ENCODE data around the gene LRP6.
"Not testable (repeated sequence)": the region's sequence is repeated elsewhere in the genome, so short reads cannot be mapped to it uniquely, and the experiment has no call there.

Gene LRP6

GRCh38 chr12:12123036-12123604, 143.7 kb downstream of the LRP6 start:
- no peak for DNase-seq
- TF ChIP-seq GATA1 (IDR thresholded peaks at IDR 0.05; ENCODE audit: low read depth, low read length), result no peak
- no peak for TF ChIP-seq POLR2A (IDR thresholded peaks at IDR 0.05; ENCODE audit: low read length)

- TF ChIP-seq GATA1 (IDR thresholded peaks at IDR 0.05; ENCODE audit: low read depth, low read length) (no peak), POLR2A (IDR thresholded peaks at IDR 0.05; ENCODE audit: low read length) (no peak)
- DNase-seq, result no peak
Measured at GRCh38 chr12:12121061-12121460, 145.8 kb downstream of the LRP6 start.

GRCh38 chr12:12116677-12117076, 150.2 kb downstream of the LRP6 start:
- TF ChIP-seq POLR2A (IDR thresholded peaks at IDR 0.05; ENCODE audit: low read length), result no peak
- no peak for TF ChIP-seq GATA1 (IDR thresholded peaks at IDR 0.05; ENCODE audit: low read depth, low read length)
- DNase-seq, result no peak

DNA sequence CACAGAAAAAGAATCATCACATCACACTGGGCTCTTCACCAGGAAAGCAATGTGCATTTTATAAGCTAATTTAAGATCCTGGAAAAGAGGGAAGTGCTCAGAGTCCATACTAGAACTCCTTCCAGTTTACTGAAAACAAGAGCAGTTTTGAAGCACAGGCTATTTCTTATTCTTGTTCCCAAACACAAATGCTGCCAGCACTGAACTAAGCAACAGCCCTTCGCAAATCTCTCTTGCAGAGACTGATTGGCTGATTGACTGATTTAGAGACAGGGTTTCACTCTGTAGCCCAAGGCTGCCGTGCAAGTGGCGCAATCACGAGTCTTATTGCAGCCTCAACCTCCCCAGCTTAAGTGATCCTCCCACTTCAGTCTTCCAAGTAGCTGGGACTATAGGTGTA, 151.3 kb downstream of the LRP6 start:
- no peak for TF ChIP-seq POLR2A (IDR thresholded peaks at IDR 0.05; ENCODE audit: low read length)
- TF ChIP-seq GATA1 (IDR thresholded peaks at IDR 0.05; ENCODE audit: low read depth, low read length), result no peak
- no peak for DNase-seq

GRCh38 chr12:12110923-12111555, 155.8 kb downstream of the LRP6 start:
- not testable (repeated sequence) for DNase-seq

GRCh38 chr12:12108441-12109058, 158.3 kb downstream of the LRP6 start:
- no peak for DNase-seq
- TF ChIP-seq GATA1 (IDR thresholded peaks at IDR 0.05; ENCODE audit: low read depth, low read length) (no peak), POLR2A (IDR thresholded peaks at IDR 0.05; ENCODE audit: low read length) (no peak)

GRCh38 chr12:12107678-12108077, 159.2 kb downstream of the LRP6 start:
- DNase-seq, result no peak
- TF ChIP-seq GATA1 (IDR thresholded peaks at IDR 0.05; ENCODE audit: low read depth, low read length), result no peak
- no peak for TF ChIP-seq POLR2A (IDR thresholded peaks at IDR 0.05; ENCODE audit: low read length)

GRCh38 chr12:12099102-12099501, 167.7 kb downstream of the LRP6 start:
- DNase-seq, result no peak
- no peak for TF ChIP-seq GATA1 (IDR thresholded peaks at IDR 0.05; ENCODE audit: low read depth, low read length)
- TF ChIP-seq POLR2A (IDR thresholded peaks at IDR 0.05; ENCODE audit: low read length), result no peak

GRCh38 chr12:12098691-12099015, 168.2 kb downstream of the LRP6 start:
- DNase-seq, result no peak
- TF ChIP-seq GATA1 (IDR thresholded peaks at IDR 0.05; ENCODE audit: low read depth, low read length) (no peak), POLR2A (IDR thresholded peaks at IDR 0.05; ENCODE audit: low read length) (no peak)

- DNase-seq, result no peak
- no peak for TF ChIP-seq POLR2A (IDR thresholded peaks at IDR 0.05; ENCODE audit: low read length)
Measured at GRCh38 chr12:12097891-12098690, 168.8 kb downstream of the LRP6 start.

DNA sequence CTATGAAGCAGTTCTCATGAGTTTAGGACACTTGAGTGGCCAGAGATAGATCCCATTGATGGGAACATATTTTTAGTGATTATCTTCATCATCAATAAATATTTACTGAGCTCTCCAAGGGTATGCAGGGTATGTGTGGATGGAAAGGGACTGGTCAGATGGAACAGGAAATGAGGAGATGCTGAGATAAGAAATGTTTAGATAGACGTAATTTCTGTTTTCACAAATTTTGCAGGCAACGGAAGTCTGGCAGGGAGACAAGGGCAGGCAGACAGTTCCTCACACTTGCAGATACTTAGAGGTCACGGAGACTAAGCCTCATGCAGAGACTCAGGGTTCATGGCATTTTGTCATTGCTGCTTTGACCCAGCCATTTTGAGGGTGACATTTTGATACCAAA, 171.8 kb downstream of the LRP6 start:
- TF ChIP-seq POLR2A (IDR thresholded peaks at IDR 0.05; ENCODE audit: low read length) (no peak), GATA1 (IDR thresholded peaks at IDR 0.05; ENCODE audit: low read depth, low read length) (no peak)
- no peak for DNase-seq

GRCh38 chr12:12094481-12094880, 172.4 kb downstream of the LRP6 start:
- TF ChIP-seq POLR2A (IDR thresholded peaks at IDR 0.05; ENCODE audit: low read length), result no peak
- TF ChIP-seq GATA1 (IDR thresholded peaks at IDR 0.05; ENCODE audit: low read depth, low read length), result no peak
- DNase-seq, result no peak

GRCh38 chr12:12091977-12092663, 174.7 kb downstream of the LRP6 start:
- DNase-seq, result no peak
- no peak for TF ChIP-seq GATA1 (IDR thresholded peaks at IDR 0.05; ENCODE audit: low read depth, low read length)
- TF ChIP-seq POLR2A (IDR thresholded peaks at IDR 0.05; ENCODE audit: low read length), result no peak

DNA sequence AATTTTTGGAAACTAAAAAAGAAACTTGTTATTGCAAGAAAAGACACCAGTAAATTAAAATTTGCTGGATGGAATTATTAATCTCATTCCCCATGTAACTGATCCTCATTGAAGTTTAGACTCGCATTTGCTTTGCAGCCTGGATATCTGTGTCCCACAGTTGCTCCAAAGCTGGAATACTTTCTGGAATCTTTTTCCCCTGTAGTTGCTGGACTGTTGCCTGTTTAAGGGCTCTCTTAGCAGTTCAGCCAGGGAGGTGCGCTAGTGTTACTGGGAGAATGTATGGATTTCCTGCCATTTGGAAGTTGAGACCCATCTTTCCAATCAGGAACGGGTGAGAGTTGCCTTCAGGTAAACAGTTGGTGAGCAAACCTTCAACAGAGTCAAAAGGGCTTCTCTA, 175.8 kb downstream of the LRP6 start:
- no peak for DNase-seq
- TF ChIP-seq POLR2A (IDR thresholded peaks at IDR 0.05; ENCODE audit: low read length), result no peak
- no peak for TF ChIP-seq GATA1 (IDR thresholded peaks at IDR 0.05; ENCODE audit: low read depth, low read length)
